PC-3 (cell line): ENCODE measurements around the gene CD300LB. TPM values are rescaled to one million over a fixed set of nuclear protein-coding genes. Genes with fewer than 3 reads are reported as not detected.

Experiments
- ATAC-seq: fragments of 200-7000 bp; cut with Tn5 transposase; 2 replicates; pipeline ENCODE4 v1.9.1; 2020; ENCODE audit warnings: mild to moderate bottlenecking, moderate library complexity
- BruUV-seq: library from RNA; stranded (reverse); fragments of 400-500 nt; replicated peaks from 2 replicates; lab custom pipeline; 2021; lab: Mats Ljungman, UMichigan
- CTCF ChIA-PET: fragments of 300-600 bp; sonication (Branson Sonifier 250); formaldehyde crosslinking; loops from one replicate; lab custom pipeline; 2022; ENCODE audit warnings: antibody characterized with exemption; lab: Charles Lee
- POLR2A ChIA-PET: fragments of 300-600 bp; sonication (Branson Sonifier 250); formaldehyde crosslinking; loops from one replicate; lab custom pipeline; 2022; ENCODE audit warnings: antibody characterized with exemption; ENCODE audit not compliant: unreplicated experiment; lab: Charles Lee
- DNase-seq: peaks from one replicate; pipeline ENCODE4 v3.0.0-alpha.2; 2015
- H2AFZ ChIP-seq: fragments of 300-600 bp; sonication (generic); 2 replicates; pipeline ENCODE4 v1.6.0; 2016; ENCODE audit warnings: antibody characterized with exemption, low read length
- H3F3A ChIP-seq: fragments of 300-600 bp; sonication (generic); one replicate; pipeline ENCODE4 v1.6.0; 2017; ENCODE audit warnings: antibody characterized with exemption, low read length, control low read depth, mild to moderate bottlenecking; ENCODE audit not compliant: unreplicated experiment
- H3K27ac ChIP-seq: fragments of 300-600 bp; sonication (generic); 2 replicates; pipeline ENCODE4 v1.5.1; 2016; ENCODE audit warnings: mild to moderate bottlenecking, low read length
- H3K27me3 ChIP-seq: fragments of 300-600 bp; sonication (generic); 2 replicates; pipeline ENCODE4 v1.6.1; 2016; ENCODE audit warnings: low read length, mixed read lengths
- H3K36me3 ChIP-seq: fragments of 300-600 bp; sonication (generic); 2 replicates; pipeline ENCODE4 v1.6.1; 2016; ENCODE audit warnings: low read depth, mixed run types, low read length, mixed read lengths
- H3K4me1 ChIP-seq: fragments of 300-600 bp; sonication (generic); 2 replicates; pipeline ENCODE4 v1.5.1; 2016; ENCODE audit warnings: low read length; ENCODE audit not compliant: insufficient read depth
- H3K4me2 ChIP-seq: fragments of 300-600 bp; sonication (generic); 2 replicates; pipeline ENCODE4 v1.6.0; 2016; ENCODE audit warnings: low read length
- H3K4me3 ChIP-seq: fragments of 300-600 bp; sonication (generic); 2 replicates; pipeline ENCODE4 v1.5.1; 2016; ENCODE audit warnings: mild to moderate bottlenecking, low read length, mixed read lengths
- H3K79me2 ChIP-seq: fragments of 300-600 bp; sonication (generic); 2 replicates; pipeline ENCODE4 v1.6.1; 2017; ENCODE audit warnings: low read length, mixed read lengths
- H3K9ac ChIP-seq: fragments of 300-600 bp; sonication (generic); 2 replicates; pipeline ENCODE4 v1.6.0; 2016; ENCODE audit warnings: mild to moderate bottlenecking, low read length
- H3K9me2 ChIP-seq: fragments of 300-600 bp; sonication (generic); replicated peaks from 2 replicates; pipeline ENCODE4 v1.6.1; 2016; ENCODE audit warnings: mixed run types, low read length, mixed read lengths
- H3K9me3 ChIP-seq: fragments of 300-600 bp; sonication (generic); 2 replicates; pipeline ENCODE4 v1.6.1; 2016; ENCODE audit warnings: low read length, mixed read lengths
- H4K20me1 ChIP-seq: fragments of 300-600 bp; sonication (generic); 2 replicates; pipeline ENCODE4 v1.6.1; 2016; ENCODE audit warnings: low read length, mixed read lengths
- EZH2 ChIP-seq: fragments of 300-600 bp; sonication (generic); IDR thresholded peaks from one replicate; pipeline ENCODE4 v1.6.1; 2017; ENCODE audit warnings: antibody characterized with exemption, mild to moderate bottlenecking, low read length; ENCODE audit not compliant: unreplicated experiment
- EZH2phosphoT487 ChIP-seq: fragments of 300-600 bp; sonication (generic); IDR thresholded peaks from 2 replicates; pipeline ENCODE4 v1.6.1; 2018; ENCODE audit warnings: mild to moderate bottlenecking, antibody characterized with exemption, low read length, borderline replicate concordance
- intact Hi-C: fragments of 100-400 bp; cut with micrococcal nuclease; formaldehyde crosslinking; loops from 2 replicates; pipeline ENCODE4 v1.9.0; 2023
- total RNA-seq: library from RNA; depleted of rRNA; stranded (reverse); fragments of >200 nt; gene quantifications from 2 replicates; pipeline ENCODE4 v1.2.3, GENCODE V29; 2014
- TF ChIP-seq, protein P1 (sequence below): fragments of 300-600 bp; sonication (generic); conservative IDR thresholded peaks from 2 replicates; pipeline ENCODE4 v1.5.1; 2017; ENCODE audit warnings: antibody characterized with exemption, low read depth, mild to moderate bottlenecking, low read length

Gene CD300LB
- total RNA-seq, 1 experiment from 2014 or later: not detected

DNA sequence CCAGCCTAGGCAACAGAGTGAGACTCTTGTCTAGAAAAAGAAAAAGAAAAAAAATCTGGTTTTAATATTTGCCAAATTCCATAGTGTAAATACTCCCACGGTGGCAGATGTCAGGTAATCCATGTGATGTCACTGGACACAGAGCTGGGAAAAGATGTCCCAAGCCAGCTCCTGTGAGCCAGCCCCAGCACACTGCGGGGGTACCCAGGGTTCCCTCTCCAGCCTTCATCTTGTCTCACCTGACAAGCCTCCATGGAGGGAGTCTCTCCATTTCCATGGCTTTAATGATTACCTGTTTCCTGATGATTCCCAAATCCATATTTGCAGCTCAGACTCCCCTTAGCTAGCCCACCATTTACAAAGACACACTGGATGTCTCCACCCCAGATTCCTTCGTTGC, 4.6 kb downstream of the CD300LB start:
- Histone ChIP-seq H4K20me1 (no peaks in the 10 kb centered on the region), H3K4me3 (no peak overlapping the region), H3K79me2 (no peaks in the 10 kb centered on the region), H3K9me3 (no peaks in the 10 kb centered on the region), H3K9ac (no peak overlapping the region), H3K27me3 (peaks cover 97% of the 10 kb centered on the region), H2AFZ (no peak overlapping the region), H3K36me3 (no peaks in the 10 kb centered on the region), H3K4me1 (no peaks in the 10 kb centered on the region), H3F3A (no peaks in the 10 kb centered on the region), H3K4me2 (no peak overlapping the region), H3K9me2 (no peaks in the 10 kb centered on the region), H3K27ac (no peak overlapping the region)
- ChIA-PET POLR2A (no interaction called here), CTCF (no interaction called here)
- DNase-seq (no peak), ATAC-seq (no peak)
- TF ChIP-seq, protein P1, sequence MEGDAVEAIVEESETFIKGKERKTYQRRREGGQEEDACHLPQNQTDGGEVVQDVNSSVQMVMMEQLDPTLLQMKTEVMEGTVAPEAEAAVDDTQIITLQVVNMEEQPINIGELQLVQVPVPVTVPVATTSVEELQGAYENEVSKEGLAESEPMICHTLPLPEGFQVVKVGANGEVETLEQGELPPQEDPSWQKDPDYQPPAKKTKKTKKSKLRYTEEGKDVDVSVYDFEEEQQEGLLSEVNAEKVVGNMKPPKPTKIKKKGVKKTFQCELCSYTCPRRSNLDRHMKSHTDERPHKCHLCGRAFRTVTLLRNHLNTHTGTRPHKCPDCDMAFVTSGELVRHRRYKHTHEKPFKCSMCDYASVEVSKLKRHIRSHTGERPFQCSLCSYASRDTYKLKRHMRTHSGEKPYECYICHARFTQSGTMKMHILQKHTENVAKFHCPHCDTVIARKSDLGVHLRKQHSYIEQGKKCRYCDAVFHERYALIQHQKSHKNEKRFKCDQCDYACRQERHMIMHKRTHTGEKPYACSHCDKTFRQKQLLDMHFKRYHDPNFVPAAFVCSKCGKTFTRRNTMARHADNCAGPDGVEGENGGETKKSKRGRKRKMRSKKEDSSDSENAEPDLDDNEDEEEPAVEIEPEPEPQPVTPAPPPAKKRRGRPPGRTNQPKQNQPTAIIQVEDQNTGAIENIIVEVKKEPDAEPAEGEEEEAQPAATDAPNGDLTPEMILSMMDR: no peak
- no peak for TF ChIP-seq EZH2phosphoT487
- TF ChIP-seq EZH2: no peak
- intact Hi-C loops: no loop called here
- BruUV-seq: no TSS peak

DNA sequence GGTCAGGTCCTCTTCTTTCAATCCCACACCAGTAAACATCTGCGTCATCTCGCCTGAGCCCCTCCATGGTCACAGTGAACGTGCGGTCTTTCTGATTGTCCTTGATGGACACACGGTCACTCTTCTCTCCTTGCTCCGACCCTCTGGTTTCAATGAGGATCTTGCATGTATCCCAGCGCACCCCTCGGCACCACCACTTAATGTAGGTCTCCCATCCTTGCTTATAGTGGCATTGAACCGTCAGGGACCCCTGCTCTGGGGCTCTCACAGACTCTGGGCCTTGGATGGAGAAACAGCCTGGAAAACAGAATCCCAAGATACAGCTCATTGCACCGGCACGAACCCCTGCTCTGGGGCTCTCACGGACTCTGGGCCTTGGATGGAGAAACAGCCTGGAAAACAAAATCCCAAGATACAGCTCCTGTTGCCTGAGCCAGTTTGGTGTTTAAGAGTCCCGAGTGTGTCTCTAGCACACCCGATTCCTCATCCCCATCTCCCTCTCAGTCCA, 5.4 kb downstream of the CD300LB start:
- Histone ChIP-seq H3K27ac (no peak overlapping the region), H3F3A (no peaks in the 10 kb centered on the region), H3K36me3 (no peaks in the 10 kb centered on the region), H3K4me2 (no peak overlapping the region), H3K4me3 (no peak overlapping the region), H4K20me1 (no peaks in the 10 kb centered on the region), H3K79me2 (no peaks in the 10 kb centered on the region), H3K27me3 (peaks cover 94% of the 10 kb centered on the region), H2AFZ (no peak overlapping the region), H3K9ac (no peak overlapping the region), H3K9me2 (no peaks in the 10 kb centered on the region), H3K9me3 (no peaks in the 10 kb centered on the region), H3K4me1 (no peaks in the 10 kb centered on the region; the same call in 1 of the 2 replicates)
- no TSS peak for BruUV-seq
- ATAC-seq (no peak), DNase-seq (no peak)
- no peak for TF ChIP-seq EZH2
- no peak for TF ChIP-seq EZH2phosphoT487
- TF ChIP-seq, protein P1: no peak
- CTCF ChIA-PET: no interaction called here
- POLR2A ChIA-PET: no interaction called here
- intact Hi-C loops: no loop called here

DNA sequence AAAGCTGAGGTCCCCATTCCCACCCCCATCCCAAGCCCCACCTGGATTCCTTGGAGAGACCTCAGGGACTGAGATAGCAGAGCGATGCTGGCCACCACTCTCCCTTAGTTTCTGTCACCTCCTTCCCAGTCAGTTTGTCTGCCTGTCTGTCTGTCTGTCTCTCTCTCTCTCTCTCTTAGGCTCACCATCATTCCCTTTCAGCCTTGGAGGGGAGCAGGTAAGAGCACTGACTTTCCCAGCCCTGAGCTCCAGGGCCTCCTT, 5.9 kb downstream of the CD300LB start:
- no peaks in the 10 kb centered on the region for H3K9me2 ChIP-seq
- intact Hi-C loops: no loop called here
- no peak overlapping the region for H3K4me2 ChIP-seq
- H3K9ac ChIP-seq: no peak overlapping the region
- ChIA-PET CTCF (no interaction called here), POLR2A (no interaction called here)
- no peaks in the 10 kb centered on the region for H3F3A ChIP-seq
- ATAC-seq (no peak), DNase-seq (no peak)
- no peaks in the 10 kb centered on the region for H3K36me3 ChIP-seq
- H2AFZ ChIP-seq: no peak overlapping the region
- no peaks in the 10 kb centered on the region for H4K20me1 ChIP-seq
- BruUV-seq: no TSS peak
- TF ChIP-seq EZH2: no peak
- no peak for TF ChIP-seq EZH2phosphoT487
- TF ChIP-seq, protein P1: no peak
- H3K27me3 ChIP-seq: peaks cover 90% of the 10 kb centered on the region
- H3K27ac ChIP-seq: no peak overlapping the region
- H3K4me3 ChIP-seq: no peak overlapping the region
- no peaks in the 10 kb centered on the region for H3K79me2 ChIP-seq
- H3K9me3 ChIP-seq: no peaks in the 10 kb centered on the region
- H3K4me1 ChIP-seq: no peaks in the 10 kb centered on the region; the same call in 1 of the 2 replicates
